Subcutaneous adipose tissue (tissue), 4 donors: ENCODE data around the gene SLC24A3. TPM values are rescaled to one million over a fixed set of nuclear protein-coding genes. Genes with fewer than 3 reads are reported as not detected.

ENCODE experiments used
- total RNA-seq, 4 donors: library from RNA; depleted of rRNA; stranded (reverse); fragments of >200 nt; gene quantifications; one replicate each; pipeline ENCODE4 v1.1.0, GENCODE V29; 2016
- TF ChIP-seq, protein P1 (sequence below): fragments of 450-650 bp; IDR thresholded peaks from one replicate; pipeline ENCODE4 v1.5.1; 2016; ENCODE audit warnings: low read depth, mild to moderate bottlenecking, control low read depth, antibody characterized with exemption, moderate library complexity

SLC24A3 gene
- total RNA-seq, 4 donors from 2014 or later: 4.6 to 12.2 (median 9.1) TPM

DNA sequence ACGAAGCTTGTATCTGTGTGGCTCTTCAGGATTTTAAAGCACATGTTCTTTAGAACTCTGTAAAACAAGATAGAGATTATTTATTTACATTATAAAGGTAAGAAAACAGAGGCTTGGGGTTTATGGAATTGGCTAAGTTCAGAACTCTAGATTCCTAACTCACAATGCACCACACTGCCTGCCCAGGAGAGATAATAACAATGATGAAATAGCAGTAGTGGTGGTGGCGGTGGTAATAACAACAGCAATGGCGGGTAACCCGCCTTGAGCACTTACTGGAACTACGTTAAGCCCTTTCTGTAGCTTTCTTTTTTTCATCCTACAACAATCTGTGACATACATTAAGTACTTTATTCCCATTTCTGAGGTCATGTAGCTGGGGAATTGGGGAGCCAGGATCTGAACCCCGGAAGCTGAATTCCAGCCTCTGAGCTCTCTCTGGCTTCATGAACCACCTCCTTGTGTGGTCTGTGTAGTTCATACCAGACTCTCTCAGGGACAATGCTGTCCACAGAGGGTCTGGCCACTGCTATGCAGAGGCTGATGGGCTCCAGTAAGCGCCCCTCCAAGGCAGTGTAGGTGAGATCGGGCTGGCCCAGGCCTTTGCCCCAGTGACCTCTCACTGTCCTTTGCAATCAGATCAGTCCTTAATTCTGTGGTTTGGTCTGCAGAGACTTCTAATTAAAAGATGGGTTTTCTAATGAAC is 260.9 kb downstream of the SLC24A3 start:
- TF ChIP-seq, protein P1, sequence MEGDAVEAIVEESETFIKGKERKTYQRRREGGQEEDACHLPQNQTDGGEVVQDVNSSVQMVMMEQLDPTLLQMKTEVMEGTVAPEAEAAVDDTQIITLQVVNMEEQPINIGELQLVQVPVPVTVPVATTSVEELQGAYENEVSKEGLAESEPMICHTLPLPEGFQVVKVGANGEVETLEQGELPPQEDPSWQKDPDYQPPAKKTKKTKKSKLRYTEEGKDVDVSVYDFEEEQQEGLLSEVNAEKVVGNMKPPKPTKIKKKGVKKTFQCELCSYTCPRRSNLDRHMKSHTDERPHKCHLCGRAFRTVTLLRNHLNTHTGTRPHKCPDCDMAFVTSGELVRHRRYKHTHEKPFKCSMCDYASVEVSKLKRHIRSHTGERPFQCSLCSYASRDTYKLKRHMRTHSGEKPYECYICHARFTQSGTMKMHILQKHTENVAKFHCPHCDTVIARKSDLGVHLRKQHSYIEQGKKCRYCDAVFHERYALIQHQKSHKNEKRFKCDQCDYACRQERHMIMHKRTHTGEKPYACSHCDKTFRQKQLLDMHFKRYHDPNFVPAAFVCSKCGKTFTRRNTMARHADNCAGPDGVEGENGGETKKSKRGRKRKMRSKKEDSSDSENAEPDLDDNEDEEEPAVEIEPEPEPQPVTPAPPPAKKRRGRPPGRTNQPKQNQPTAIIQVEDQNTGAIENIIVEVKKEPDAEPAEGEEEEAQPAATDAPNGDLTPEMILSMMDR: no peak

GRCh38 chr20:19473922-19474286 is 261.5 kb downstream of the SLC24A3 start:
- TF ChIP-seq, protein P1: no peak

GRCh38 chr20:19478320-19478895 is 266.0 kb downstream of the SLC24A3 start:
- TF ChIP-seq, protein P1: no peak

DNA sequence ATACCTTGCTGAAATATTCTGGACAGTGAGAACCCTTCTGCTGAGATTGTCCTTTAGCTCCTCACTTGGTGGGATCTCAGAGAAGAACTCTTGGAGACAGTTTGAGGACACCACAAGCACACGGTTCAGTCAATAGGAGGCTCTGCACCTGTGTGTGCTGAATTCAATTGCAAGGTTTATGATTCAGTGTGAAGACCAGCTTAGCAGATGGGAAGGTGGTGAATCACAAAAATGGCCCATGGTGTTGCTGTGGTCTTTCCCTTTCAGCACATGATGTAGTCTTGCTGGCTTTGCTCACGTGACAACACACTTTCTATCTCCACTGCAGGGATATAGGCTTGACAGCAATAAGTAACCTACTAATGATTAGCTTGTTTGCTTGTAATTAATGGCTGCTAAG is 270.3 kb downstream of the SLC24A3 start:
- TF ChIP-seq, protein P1: no peak

DNA sequence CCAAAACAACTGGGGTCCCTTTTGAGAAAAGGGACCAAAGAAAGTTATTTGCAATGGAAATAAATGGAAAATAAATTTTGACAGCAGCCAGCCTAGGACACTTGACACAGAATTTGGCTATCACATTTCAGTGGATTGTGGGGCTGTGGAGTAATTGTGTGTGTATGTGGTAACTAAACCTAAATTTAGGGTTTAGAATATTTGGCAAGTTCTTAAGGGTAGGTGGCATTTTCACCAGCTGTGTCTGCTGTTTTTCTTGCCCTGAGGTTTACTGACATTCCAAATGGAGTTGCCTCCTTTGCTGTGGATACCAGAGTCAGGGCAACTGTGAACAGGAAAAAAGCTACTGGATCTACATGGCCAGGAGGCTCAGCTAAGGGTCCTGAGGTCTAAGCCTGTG is 270.9 kb downstream of the SLC24A3 start:
- TF ChIP-seq, protein P1: no peak

DNA sequence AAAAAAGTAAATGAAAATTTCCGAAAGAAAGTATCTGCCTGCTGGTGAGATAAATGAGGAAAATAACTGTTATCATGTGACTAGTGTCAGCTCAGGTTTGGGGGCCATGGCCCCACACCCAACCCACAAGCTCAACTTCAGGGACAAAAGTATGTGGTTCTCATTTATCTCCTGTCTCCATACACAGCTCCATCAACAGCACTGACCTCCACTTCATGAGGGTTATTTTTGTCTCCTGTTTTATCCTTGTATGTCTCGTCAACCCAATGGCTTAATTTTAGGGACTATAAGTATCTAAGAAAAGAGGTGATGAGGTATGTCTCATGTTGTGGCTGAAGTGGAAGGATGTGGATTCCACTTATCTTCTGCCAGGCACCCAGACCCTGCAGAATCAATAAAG is 274.0 kb downstream of the SLC24A3 start:
- TF ChIP-seq, protein P1: no peak

DNA sequence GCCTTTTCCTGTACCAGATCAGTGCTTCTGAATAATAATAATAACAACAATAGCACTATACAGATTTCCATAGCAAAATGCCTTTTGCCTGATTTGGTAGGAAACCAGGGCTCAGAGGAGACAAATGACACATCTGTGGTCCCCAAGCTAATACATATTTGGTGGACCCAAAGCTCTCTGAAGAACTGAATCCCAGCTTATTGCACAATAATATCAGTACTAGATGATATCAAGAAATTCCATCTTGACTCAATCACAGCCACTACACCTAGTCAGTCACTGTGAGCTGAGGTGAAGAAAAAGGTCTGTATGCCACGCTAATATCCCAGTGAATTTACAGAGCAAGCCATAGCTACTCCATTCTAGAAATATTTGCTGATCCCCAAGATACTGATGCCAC is 275.0 kb downstream of the SLC24A3 start:
- TF ChIP-seq, protein P1: no peak
